Measurements from ENCODE around the gene NRSN2.

The NRSN2 gene, protein sequence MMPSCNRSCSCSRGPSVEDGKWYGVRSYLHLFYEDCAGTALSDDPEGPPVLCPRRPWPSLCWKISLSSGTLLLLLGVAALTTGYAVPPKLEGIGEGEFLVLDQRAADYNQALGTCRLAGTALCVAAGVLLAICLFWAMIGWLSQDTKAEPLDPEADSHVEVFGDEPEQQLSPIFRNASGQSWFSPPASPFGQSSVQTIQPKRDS

GRCh38 chr20:346640-347316 is at the start of gene NRSN2:
Gene NRSN2 (plus strand): TSS chr20:347111. CDS start chr20:349644, 2,533 bp downstream.
- DNase-seq: peak; percentile 39

GRCh38 chr20:297925-298775 is 48.8 kb upstream of the NRSN2 start:
- DNase-seq: peak; percentile 49

DNA sequence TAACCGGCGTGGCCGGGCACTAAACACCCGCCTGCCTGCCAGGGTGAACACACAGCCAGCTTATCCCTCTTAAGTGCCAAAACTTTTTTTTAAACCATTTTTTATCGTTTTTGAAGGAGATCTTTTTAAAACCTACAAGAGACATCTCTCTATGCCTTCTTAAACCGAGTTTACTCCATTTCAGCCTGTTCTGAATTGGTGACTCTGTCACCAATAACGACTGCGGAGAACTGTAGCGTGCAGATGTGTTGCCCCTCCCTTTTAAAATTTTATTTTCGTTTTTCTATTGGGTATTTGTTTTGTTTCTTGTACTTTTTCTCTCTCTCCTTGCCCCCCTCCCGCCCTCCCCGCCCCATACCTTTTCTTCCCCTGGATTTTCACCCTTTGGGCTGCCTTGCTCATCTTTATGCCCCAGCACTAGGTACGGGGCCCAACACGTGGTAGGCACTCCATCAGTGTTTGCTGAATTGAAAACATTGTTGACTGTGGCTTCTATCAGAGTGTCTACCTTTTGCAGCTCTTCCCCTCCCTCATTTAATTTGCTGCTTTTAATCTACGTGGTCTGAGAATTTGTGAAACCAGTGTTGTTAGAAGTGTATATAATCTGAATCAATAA is 48.0 kb upstream of the NRSN2 start:
- DNase-seq: no peak

DNA sequence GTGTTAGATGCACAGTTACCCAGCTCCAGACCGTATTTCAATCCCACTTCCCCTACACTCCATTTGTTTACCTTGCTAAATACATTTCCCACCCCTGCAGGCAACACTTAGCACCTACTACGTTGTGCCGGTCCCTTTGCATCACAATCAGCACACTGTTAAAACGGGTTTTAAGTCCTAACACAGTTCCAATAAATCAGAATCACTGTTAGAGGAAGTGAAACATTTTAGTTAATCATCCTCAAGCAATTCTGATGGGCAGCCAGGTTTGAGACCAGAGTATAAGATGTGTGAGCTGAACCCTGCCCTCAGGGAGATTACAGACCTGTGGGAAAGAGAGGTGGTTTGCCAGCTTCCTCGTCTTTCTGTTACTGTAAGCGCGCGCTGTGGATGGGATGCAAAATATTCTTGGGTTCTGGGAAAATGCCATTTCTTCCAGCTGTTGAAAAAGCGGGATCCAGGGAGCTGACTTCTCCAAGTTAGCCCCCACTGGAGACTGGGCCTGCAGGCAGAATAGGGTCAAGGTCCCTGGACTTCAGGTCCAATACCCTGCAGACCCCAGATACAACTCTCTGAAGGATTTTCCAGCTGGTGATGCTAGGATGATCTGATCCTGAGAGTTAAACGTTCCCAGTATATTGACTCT is 46.4 kb upstream of the NRSN2 start:
- no peak for DNase-seq

DNA sequence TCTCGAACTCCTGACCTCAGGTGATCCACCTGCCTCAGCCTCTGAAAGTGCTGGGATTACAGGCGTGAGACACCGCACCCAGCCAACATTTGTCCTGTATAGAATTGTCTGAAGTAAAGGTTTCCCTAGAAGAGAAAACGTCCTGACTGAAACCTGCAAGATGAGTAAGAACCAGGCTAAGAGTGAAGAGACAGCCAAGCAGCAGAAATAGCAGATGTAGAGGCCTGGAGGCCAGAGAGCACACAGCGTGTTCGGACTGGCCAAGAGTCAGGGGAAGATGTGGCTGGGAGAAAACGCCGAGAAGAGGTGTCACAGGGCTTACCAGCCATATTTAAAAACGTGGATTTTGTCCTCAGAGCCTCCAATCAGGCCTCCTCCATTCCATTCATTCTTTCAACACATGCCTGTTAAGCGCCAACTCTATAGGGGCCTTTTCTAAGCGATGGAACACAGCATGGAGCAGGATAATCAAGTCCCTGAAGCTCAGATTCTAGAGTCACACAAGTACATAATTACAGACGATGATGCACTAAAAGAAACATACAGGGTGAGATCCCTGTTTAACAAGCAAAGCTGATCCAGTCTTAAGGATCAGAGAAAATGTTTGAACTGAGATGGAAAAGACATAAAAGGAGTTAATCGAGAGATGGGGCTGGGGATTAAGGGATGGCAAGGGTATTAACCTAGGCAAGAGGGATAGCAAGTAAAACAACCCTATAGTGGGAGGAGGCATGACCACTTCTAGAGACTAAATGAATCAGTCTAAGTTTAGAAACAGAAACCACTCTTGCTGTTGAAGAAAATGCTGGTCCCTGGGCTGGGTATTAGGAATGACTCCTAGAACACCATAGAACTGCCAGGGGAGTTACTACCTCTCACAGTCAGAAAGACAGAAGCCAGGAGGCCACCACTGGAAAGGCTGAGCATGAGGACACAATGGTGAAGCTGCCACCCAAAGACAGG is 44.7 kb upstream of the NRSN2 start:
- DNase-seq: no peak

DNA sequence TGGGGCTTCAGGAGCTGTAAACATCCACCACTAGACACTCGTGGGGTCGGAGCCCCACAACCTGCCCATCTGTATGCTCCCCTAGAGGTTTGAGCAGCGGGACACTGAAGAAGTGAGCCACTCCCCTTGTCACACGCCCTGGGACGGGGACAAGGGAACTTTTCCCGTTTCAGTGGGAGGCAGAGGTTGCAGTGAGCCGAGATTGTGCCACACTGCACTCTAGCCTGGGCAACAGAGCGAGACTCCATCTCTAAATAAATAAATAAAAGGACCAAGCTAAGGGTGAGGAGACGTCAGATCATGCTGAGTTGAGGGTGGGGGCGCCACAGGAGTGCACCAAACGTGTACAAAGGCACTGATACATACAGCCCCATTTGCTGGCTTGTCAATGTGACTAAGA is 41.2 kb upstream of the NRSN2 start:
- DNase-seq: no peak

GRCh38 chr20:308427-309038 is 38.4 kb upstream of the NRSN2 start:
- no peak for DNase-seq

GRCh38 chr20:309306-309840 is 37.5 kb upstream of the NRSN2 start:
- peak; percentile 63 for DNase-seq

DNA sequence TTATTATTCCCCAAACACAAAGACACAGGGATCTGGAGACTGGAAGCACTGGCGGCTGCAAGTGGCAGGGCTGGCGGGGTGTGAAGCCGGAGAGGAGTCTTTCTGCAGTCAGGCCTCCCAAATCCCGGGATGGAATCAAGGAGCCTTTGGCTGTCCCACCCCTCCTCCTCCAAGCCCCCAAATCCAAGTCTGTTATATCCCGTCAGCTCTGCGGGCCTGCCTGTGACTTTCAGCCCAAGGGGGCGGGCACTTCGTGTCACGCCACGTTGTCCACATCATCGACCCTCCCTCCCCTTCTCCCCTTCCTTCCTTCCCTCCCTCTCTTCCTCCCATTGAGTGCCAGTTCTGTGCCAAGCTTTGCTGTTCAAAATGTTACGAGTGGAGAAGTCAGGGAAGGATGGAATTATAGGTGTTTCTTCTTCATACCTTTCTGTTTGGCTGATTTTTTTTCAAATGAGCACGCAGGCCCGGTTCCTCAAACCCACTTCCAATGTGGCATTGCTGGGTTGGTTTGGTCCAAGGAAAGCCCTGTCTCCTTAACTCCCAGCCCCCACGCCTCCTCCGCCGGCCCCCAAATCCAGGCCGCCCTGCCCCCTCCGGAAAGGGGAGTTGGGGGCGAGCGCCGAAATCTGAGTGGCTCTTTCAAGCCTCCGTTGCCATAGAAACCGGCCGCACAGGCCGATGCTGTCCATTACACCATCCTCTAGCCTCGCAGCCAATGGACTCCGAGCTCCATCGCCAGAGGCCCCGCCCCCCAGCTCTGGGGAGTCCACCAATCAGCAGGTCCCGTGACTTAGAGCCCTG is 36.9 kb upstream of the NRSN2 start:
- peak; percentile 99 for DNase-seq

- no peak for DNase-seq
These were observed 36.3 kb upstream of the NRSN2 start for GRCh38 chr20:310645-311044.

- DNase-seq: no peak
These were observed 35.3 kb upstream of the NRSN2 start for GRCh38 chr20:311609-312008.

GRCh38 chr20:312067-312466 is 34.8 kb upstream of the NRSN2 start:
- no peak for DNase-seq

DNA sequence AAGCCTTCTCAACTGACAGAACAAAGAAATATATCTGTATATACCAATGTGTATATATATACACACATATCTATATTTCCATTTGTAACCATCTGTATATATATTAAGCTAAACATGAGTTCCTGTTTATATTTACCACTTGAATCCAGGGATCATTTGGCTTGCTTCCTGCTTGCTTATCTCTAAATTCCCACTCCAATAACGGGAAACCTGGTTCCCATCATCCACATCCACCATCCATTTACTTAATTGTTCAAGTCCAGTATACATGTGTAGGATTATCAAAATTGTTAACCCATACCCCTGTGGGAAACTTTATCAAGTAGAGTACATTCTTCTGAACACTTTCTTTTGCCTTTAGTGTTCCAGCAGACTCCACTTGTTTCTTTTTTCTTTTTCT is 34.0 kb upstream of the NRSN2 start:
- no peak for DNase-seq

DNA sequence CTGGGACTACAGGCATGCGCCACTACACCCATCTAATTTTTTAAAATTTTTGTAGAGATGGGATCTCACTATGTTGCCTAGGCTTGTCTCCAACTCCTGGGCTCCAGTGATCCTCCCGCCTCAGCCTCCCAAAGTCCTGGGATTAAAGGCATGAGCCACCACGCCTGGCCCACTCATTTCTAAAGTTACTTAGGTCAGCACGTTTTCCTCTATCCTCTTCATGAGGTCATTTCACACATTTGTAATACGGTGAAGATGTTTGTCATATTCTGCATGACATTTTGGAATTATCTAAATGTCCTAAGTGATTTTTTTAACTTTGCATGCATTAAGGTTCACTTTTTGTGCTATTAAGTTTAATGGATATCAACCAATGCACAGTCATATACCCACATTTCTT is 33.5 kb upstream of the NRSN2 start:
- DNase-seq: no peak

DNA sequence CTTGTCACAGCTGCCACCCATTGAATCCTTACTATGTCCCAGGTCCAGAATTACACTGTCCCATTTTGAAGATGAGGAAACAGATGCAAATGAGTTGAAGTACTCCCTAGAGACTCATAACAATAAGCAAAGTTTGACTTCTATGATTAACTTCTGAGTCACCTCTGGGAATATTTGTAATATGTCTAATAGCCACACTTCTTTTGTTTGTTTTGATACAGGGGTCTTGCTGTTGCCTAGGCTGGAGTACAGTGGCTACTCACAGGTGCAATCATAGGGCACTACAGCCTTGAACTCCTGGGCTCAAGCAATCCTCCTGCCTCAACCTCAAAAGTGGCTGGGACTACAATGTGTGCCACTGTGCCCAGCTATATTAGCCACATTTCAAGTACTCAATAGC is 33.0 kb upstream of the NRSN2 start:
- no peak for DNase-seq

- no peak for DNase-seq
These were observed 30.4 kb upstream of the NRSN2 start for GRCh38 chr20:316316-317068.

- peak; percentile 82 for DNase-seq
These were observed 22.5 kb upstream of the NRSN2 start for GRCh38 chr20:324177-325044.

All from midbrain (tissue), 1 donor.